HG03571 (cell line): ENCODE data around the gene ERN1.

ENCODE experiments used
- ATAC-seq: cut with Tn5 transposase; IDR thresholded peaks from one replicate; pipeline ENCODE4 v1.9.1; 2021; ENCODE audit not compliant: unreplicated experiment

ERN1 gene

DNA sequence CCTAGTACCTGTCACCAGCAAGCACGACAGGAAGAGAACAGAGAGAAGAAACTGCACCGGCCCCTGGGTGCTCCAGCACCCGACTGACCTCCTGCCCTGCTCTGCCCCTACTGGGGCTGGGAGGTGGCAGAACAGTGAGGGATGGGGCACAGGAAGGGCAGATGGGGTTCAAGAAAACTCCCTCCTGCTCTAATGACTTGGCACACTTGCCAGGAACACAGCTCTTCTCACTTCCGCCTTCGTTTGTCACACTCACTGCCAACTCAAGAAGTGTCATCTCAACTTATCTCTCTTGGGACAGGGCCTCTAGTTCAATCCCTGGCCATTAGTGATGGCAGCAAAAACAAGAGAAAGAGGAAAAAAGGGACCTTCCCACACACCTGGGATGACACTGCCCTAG, 66.9 kb downstream of the ERN1 start:
- ATAC-seq = no peak

DNA sequence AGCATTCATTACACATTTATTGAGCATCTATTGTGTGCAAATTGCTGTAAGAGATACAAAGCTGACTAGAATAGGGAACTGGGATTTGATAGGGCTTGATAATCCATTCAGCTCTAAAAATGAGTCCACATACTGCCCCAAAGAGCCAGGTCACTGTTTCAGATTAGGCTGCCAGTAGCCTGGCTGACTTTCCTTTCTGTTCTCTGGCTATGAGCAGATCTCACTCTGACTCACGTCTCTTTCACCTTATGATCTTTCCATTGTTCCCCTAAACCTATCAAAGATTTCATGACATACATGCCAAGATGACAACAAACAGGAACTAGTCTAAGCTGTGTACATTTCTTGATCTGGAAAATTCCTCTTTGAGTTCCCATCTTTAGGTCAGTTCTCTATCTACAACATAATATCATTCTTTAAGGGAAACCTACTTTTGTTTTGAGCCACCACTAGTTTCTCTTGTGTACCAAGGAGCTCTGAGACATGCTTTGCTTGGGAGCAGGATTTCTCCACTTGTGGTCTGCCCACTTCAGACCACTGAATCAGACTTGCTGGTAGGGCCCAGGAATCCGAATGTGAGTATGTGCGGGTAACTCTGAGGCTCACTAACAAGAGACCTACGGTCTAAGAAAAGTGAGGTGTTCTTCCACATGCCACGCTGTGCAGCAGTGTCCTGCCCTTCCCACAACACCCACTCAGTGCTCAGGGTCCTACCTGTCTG, 68.6 kb downstream of the ERN1 start:
- ATAC-seq = no peak

DNA sequence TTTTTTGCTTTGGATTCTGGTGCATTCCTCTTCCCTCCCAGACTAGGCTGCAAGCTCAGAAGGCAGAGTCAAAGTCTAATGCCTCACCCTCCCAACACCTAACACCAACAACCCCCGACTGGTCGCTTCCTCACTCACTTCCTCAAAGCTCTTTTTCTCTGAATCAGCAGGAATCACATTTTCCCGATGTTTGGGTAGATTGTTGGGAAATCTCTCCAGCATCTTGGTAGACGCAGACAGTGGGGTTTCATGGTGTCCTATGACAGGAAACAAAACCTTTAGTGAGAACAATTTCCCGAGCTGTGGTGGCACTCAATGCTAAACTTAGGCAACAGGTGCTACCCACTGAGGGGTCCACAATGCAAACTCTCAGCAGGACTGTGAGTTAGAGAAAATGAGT, 69.6 kb downstream of the ERN1 start:
- no peak for ATAC-seq

DNA sequence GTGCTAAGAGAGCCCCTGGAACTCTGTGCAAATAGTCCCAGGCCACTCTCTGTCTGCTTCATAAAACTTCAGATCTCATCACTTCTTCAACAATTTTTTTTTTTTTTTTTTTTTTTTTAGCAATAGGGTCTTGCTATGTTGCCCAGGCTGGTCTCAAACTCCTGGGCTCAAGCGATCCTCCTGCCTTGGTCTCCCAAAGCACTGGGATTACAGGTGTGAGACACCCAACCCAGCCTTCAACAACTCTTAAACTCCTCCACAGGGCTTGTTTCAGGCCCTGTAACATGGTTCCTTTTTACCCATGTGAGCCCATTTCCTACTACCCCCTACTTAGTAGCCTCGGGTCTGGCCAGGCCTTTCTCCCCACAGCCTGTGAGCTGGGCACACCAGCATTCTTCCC, 70.2 kb downstream of the ERN1 start:
- ATAC-seq = no peak

DNA sequence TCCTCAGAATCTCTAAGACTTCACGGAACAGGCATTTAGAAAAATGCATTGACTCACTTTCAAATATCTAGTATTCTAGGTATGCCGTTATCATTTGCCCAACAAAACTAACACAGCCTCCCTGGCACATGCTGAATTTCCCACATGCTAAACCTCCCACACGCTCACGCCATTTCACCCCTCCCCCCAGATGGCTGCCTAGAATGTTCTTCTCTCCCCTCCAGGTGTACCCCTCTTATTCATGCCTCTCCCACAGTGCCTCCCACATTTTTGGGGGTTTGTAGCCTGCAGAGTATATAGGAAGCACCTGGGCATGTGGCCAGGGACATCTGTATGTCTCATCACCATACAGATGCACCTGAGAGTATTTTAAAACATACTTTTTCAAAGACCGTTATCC, 71.3 kb downstream of the ERN1 start:
- ATAC-seq = no peak

DNA sequence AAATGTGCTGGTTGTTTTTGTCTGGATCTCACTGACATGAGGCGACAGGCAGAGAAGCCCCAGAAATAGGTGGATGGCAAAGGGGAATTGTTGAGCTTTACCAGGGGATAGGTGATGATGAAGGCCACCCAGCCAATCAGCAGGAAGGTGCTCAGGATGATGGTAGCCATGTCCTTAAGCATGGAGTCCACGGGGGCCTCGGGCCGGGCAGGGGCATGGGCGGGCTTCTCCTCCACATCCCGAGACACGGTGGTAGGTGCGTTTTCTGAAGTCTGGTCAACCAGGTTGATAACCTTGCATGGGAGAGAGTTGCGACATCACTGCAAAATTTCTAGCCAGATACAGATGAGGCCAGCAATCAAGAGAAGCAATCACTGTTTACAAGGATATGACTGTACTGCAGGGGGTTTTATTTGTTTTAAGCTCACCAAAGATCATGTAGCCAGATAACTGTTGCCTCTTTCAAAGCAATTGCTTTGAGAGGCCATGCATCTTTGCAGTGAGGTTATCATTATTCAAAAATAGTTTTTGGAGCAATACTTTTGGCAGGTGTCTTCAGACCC, 72.2 kb downstream of the ERN1 start:
- ATAC-seq = no peak

DNA sequence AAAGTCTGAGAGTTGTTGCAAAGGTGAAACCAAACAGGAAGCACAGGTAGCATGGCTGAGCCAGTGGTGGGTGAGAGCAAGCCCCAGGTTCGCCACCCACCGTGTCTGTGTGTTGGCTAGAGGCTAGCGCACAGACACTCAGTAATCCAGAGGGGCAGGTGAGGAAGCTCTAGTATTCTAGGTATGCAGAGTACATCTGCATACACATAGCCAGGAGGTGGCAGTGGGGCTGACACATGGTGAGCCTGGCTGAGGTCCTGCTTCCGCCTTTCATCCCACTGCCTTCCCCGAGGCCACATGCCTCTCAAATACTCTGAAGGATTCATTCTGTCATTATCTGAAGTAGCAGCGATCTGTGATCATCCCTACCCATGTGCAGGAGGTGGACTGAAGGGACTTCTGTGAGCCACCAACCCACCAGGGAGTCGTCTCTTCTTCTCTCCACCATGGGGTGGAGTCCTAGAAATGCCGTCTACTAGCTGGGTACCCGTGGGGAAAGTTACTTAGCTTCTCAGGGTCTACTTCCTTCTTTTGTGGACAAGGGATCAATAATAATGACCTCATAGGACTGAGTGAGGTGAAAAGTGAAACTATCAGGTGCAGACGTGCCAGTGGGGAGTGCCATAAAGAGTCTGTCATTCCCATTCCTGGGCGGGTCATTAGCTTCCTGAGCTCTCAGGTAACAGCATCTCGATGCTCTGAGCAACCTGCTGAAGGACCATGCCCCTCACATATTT, 73.5 kb downstream of the ERN1 start:
- peak; percentile 61 for ATAC-seq

DNA sequence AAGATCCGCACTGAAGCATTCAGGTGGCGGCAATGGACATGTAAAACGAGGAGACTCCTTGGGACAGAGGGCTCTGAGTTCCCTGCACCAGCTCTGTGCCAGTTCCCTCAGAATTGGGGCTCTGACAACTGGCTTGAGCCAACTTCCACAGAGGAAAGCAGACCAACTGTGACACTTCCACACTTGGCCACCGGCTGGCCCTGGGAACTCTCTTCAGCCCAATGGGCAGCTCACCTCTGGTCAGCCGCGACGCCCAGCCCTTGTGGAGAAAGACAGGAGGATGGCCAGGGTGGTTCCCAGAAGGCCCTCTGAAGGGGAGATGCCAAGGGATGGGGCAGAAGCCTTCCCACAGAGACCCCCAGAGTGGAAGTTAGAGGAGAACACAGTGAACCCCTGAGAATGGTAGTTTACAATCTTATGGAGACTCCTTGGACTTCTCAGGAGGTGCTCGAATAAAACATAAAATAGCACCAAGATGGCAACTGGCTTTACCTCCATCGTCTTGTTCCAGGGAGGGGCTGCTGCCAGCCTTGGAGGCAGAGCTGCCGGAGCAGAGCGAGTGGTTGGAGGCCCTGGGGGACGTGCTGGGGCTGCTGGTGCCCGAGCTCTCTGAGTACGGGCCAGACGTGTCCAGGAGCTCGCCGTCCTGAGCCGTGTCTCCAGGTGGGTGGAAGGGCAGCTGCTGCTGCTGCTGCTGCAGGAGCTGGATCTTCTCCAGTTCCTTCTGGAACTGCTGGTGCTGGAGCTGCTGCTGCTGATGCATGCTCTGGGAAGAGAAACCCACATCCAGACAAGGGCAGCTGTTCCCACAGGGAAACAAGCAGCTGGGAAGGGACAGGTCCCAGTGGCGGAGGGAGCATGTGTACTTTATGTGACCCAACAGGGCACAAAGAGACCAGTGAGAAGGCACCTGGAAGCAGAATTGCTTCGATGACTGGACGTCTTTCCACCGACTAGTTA, 74.5 kb downstream of the ERN1 start:
- ATAC-seq = no peak

DNA sequence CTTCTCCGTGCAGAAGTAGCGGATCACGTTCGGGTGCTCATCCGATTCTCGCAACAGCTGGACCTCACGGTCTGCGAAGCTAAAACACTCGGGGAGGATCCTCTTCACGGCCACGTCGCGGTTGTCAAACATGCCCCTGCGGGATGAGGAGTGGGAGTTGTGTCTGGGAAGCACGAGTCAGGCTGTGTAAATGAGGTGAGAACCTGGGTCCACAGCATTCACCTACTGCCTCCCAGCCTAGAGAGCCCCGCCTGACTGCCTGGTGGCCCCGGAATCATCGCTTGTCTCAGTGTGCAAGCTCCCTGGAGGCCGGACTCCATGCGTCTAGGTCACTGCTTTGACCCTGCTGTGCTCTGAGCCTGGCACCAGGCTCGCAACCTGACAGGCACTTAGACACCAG, 75.6 kb downstream of the ERN1 start:
- ATAC-seq = no peak

DNA sequence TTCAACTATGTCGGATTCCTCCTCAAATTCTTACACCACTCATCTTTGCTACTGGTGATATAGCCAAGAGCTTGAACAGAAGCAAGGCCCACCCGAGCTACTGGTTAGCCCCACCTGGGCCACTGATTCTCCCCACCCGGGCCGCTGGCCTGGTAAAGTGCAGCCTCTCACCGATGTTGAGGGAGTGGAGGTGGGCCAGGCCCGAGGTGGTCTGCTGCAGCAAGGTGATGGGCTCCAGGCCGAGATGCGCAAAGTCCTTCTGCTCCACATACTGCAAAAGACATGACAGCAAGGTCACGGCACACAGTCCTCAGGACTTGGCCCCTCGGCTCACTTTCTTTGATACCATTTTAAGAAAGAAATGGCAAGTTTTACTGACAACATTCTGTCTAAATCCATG, 76.8 kb downstream of the ERN1 start:
- no peak for ATAC-seq

DNA sequence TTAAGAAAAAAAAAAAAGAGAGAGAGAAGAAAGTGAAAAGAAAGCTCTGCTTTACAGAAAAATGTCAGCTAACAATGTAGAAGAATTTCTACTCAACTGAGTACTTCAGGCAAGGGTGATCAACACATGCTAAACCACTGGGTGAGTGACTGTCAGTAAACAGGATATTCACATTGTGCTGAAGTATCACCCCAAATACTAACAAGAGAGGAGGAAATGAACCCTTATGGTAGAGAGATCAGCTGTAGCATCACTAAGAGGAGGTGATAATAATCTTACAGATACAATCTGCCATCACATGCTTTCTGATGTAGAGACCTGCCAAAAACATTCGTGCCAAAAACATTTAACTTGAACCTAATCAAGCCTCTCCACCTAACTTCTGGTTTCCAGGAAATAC, 78.8 kb downstream of the ERN1 start:
- no peak for ATAC-seq

DNA sequence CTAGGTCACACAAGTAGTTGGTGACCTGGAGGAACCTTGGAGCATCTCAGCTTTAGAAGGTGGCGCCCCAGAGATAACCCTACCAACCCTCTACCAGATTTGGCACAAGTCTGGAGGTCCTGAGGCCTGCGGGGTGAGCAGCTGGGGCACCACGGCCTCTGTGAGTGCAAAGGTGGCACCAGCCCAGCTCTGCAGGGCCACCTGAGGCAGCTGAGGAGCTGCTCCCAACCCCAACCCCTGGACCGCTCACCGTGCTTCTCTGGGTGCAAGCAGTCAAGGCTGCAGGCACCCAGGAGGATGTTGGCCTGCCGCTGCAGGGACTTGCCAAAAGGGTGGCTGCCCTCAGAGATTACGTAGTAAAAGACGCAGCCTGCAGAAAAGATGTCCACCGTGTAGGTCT, 81.1 kb downstream of the ERN1 start:
- ATAC-seq = no peak

DNA sequence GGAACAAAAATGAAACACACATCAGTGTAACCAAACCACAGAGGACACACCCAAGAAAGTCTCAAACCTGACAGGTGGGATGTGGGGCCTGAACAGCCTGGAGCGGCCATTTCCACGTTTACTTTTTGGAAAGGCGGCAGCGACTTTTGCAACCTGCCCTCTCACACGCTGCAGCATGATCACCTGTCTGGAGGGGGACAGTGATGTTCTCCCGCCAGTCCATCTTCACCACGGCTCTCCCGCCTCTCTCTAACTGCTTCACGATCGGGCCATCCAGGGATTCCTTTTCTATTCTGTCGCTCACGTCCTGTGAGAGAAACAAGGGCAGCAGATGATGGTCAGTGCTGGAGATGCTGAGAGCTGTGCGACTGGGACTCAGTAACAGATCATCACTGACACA, 84.8 kb downstream of the ERN1 start:
- ATAC-seq = no peak

DNA sequence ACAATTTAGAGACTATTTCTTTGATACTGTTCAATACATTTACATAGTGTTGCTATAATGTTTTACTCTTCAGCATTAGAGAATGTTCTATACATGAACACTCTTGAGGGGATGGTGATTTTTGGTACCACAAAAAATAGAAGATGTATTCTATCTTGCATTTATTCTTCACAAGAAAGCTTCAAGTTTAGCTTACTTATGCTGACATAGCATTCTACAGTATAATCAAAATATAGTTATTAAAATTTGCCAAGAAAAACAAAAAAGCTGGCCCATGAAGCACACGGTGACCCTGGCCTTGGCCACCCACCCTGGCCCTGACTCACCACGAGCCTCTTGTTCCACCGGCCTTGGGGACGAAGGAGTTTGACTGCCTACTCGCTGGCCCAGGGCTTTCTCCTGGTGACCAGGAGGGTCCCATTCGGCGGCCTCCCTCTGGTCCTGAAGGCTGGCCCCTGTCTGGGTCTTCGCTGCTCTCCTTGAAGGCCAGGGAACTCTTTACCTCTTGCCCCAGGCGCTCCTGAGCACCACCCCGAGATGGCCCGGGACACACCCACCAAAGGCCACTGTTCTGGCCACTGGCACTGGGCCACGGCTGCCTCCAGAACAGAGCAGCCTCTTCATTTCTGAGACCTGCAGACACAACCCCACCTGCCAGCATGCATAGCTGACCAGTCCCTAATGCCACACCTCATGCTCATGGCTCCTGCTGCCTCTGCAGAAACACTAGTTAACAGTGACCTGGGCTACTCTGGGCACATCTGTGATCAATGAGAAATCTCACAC, 87.1 kb downstream of the ERN1 start:
- no peak for ATAC-seq

DNA sequence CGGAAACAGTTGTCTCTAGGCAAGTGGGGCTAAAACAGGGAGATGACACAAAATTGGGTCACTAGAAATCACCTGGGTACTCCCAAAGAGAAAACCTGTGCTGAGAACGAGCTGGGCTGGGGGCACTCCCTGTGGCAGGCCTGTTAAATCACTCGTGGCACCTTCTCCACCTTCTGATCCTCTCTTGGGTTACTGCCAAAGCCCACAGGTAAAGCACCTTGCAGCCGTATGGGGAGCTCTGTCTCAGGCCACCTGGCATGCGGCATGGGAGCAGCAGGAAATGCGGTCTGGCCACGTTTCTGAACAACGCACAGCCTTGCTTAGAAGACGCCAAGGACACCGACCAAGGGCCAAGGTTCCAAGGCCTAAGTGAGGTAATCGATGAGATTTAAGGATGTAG, 88.0 kb downstream of the ERN1 start:
- no peak for ATAC-seq

DNA sequence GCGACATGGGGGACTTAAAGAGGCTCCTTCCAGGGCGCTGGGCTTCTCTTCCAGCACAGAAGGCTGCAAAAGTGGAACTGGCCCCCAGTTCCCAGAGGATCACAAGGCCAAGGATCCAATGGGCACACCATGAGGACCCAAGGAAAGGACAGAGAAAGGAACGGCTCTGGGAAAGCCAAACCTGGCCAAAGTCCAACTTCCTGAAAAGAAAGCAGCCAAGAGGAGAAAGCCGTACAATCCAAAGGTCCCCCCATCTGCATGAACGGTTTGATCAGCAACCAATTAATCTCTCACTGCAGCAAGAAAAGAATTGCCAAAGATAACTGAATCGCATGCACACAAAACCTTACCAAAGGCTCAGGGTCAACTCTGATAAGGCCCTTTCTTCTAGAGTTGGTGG, 89.7 kb downstream of the ERN1 start:
- no peak for ATAC-seq

DNA sequence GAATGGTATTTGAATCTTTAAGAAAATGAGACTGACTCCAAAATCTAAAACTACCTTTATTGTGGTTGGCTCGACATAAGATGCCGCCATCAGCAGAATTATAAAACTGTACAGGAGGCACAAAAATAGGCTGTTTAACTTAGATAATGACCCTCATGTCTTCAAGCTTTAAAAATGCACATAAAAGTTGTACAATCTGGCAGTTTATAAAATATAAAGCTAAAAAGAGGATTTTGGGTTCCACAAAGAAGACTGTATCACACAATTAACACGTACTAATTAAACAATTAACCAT, 90.9 kb downstream of the ERN1 start:
- no peak for ATAC-seq

DNA sequence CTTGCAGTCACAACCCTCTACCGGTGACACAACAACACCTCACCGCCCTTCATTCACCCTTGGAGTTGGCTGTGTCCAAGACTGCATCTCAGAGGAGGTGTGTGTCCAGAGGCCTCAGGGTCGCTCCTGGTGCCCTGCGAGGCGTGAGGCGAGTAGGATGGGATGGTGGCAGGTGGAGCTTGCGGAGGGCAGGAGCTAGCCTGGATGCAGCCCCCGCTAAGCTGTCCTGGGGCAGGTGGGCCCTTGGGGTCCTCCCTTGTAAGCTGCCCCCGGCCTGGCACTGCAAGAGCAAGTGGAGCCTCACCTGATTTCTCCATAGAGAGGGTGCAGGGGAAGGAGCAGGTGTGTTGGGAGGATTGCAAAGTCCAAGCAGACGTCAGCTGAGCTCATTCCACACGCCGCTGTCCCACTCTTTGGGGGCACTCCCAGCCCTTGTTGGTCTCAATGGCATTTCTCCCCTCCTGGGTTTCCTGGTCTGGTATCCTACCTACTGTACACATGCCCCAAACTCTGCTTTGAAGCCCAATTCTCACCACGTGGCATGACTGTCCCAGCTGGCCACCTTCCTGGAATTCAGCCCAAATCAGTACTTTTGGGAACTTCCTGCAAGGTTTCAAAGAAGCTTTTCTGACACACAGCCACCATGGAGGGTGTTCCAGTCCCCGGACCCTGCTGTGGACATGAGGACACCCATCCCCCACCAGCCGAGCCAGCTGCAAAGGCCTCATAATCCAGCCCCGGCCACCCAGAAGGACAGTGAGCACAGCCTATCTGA, 91.4 kb downstream of the ERN1 start:
- no peak for ATAC-seq

DNA sequence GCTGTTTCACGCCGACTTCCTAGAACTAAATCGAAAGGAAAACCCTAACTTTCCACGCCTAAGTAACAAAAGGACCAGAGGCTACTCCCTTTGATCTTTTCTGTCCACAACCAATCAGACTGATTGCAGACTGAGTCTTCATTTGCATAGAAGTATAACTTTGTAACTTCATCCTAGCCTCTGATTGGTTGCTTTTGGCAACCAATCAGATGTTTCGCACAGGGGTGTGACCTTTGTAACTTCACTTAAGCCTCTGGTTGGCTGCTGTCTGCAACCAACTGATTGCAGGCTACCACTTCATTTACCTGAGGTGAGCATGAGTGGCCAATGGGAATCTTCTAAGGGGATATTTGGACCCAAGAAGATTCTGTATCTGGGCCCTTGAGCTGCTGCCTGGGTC, 92.1 kb downstream of the ERN1 start:
- no peak for ATAC-seq

DNA sequence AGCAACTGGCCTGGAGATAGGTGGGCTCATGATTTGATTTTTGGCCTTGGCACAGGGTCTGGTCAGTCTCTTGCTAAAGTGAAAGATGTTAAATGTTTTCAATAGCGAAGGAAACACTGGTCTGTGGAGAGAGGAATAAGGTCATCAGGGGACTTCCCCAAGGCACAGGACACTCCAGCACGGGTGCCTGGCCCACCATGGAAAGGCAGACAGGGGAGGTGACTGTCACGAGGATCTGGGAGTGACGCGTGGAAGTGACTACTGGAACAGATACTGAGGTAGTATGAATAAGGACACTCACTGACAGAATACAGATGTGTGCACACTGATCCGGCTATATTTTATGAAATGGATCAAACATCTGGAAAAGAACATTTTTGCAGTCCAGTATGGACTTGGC, 92.8 kb downstream of the ERN1 start:
- ATAC-seq = no peak
